Ovary (tissue), 3 donors: ENCODE data around the gene SLC4A2.

Experiments used
- EP300 ChIP-seq: sonication (generic); formaldehyde crosslinking; IDR thresholded peaks from one replicate; pipeline ENCODE4 v1.6.1; 2017; ENCODE audit warnings: antibody characterized with exemption
- POLR2A ChIP-seq: fragments of 450-650 bp; IDR thresholded peaks from one replicate; pipeline ENCODE4 v1.6.1; 2017; ENCODE audit warnings: antibody characterized with exemption, mild to moderate bottlenecking, moderate library complexity
- TF ChIP-seq, protein P1 (sequence below), 3 donors: fragments of 450-650 bp in 2 of 3; fragments of 200-600 bp in 1 of 3; IDR thresholded peaks; one replicate each; pipeline versions ENCODE4 v1.5.1 to v1.8.0; 2016 to 2022; ENCODE audit warnings: antibody characterized with exemption in 3 of 3, mild to moderate bottlenecking in 1 of 3
- donor health status: DM: no; HTN: no; CAD: no.

DNA sequence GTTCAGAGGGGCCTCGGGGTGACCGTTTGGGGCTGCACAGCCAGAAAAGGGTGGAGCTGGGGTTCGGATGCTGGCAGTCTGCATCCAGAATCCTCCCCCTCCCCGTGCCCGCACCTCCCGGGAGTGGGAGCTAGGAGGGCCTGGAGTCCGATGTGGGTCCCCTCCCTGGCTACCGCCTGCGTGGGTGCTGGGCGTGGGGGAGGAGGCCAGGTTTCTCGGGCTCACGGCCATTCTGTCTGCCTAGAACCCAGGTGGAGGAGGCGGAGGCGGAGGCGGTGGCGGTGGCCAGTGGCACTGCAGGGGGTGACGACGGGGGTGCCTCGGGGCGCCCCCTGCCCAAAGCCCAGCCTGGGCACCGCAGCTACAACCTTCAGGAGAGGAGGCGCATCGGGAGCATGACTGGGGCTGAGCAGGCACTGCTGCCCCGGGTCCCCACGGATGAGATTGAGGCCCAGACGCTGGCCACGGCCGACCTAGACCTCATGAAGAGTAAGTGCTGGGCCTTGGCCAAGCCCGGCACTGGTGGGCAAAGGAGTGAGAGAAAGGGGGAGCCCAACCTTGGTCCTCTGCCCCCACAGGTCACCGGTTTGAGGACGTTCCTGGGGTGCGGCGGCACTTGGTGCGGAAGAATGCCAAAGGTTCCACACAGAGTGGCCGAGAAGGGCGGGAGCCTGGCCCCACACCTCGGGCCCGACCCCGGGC lies 7.0 kb downstream of the SLC4A2 start:
- TF ChIP-seq, protein P1, sequence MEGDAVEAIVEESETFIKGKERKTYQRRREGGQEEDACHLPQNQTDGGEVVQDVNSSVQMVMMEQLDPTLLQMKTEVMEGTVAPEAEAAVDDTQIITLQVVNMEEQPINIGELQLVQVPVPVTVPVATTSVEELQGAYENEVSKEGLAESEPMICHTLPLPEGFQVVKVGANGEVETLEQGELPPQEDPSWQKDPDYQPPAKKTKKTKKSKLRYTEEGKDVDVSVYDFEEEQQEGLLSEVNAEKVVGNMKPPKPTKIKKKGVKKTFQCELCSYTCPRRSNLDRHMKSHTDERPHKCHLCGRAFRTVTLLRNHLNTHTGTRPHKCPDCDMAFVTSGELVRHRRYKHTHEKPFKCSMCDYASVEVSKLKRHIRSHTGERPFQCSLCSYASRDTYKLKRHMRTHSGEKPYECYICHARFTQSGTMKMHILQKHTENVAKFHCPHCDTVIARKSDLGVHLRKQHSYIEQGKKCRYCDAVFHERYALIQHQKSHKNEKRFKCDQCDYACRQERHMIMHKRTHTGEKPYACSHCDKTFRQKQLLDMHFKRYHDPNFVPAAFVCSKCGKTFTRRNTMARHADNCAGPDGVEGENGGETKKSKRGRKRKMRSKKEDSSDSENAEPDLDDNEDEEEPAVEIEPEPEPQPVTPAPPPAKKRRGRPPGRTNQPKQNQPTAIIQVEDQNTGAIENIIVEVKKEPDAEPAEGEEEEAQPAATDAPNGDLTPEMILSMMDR (IDR thresholded peaks at IDR 0.05) = no peak
- TF ChIP-seq POLR2A (no peak), EP300 (no peak)
